Thyroid gland (tissue), 4 donors: Measurements from ENCODE around the gene SST. TPM values are rescaled to one million over a fixed set of nuclear protein-coding genes. Genes with fewer than 3 reads are reported as not detected.
"Not testable (repeated sequence)": the region's sequence is repeated elsewhere in the genome, so short reads cannot be mapped to it uniquely, and the experiment has no call there.

Experiments used
- DNase-seq, 2 donors: peaks; one replicate each; pipeline ENCODE4 v3.0.0-alpha.2; 2019
- H3K27ac ChIP-seq, 3 donors: fragments of 200-600 bp; sonication (generic); 1 replicate in 2 of 3; 2 replicates in 1 of 3; pipeline ENCODE4 v1.5.1; 2016 to 2019; ENCODE audit warnings: mild to moderate bottlenecking in 1 of 3, moderate library complexity in 1 of 3
- H3K27me3 ChIP-seq: fragments of 200-600 bp; sonication (generic); one replicate; pipeline ENCODE4 v1.5.1; 2019
- H3K36me3 ChIP-seq, 2 donors: fragments of 200-600 bp; sonication (generic); one replicate each; pipeline ENCODE4 v1.5.1; 2016 to 2019
- H3K4me1 ChIP-seq, 2 donors: fragments of 200-600 bp; sonication (generic); one replicate each; pipeline ENCODE4 v1.5.1; 2017 to 2019
- H3K4me3 ChIP-seq, 3 donors: fragments of 200-600 bp; sonication (generic); replicated peaks in 1 of 3; 1 replicate in 2 of 3; 2 replicates in 1 of 3; pipeline ENCODE4 v1.5.1; 2016; ENCODE audit warnings: mild to moderate bottlenecking in 1 of 3
- H3K9me3 ChIP-seq: fragments of 200-600 bp; sonication (generic); one replicate; pipeline ENCODE4 v1.5.1; 2017
- POLR2A ChIP-seq, 2 donors: fragments of 450-650 bp; IDR thresholded peaks; one replicate each; pipeline ENCODE4 v1.6.1; 2017; ENCODE audit warnings: antibody characterized with exemption in 2 of 2, mild to moderate bottlenecking in 2 of 2, moderate library complexity in 1 of 2
- WGBS, 2 donors: methylation state at CpG; one replicate each; pipeline ENCODE4 v1.1.5; 2017; 5-methylcytosine and 5-hydroxymethylcytosine counted together
- intact Hi-C: fragments of 100-400 bp; cut with DNase I; formaldehyde crosslinking; loops from one replicate; pipeline ENCODE4 v1.15.1; 2023
- total RNA-seq, 4 donors: library from RNA; depleted of rRNA; stranded (reverse); fragments of >200 nt; gene quantifications; one replicate each; pipeline ENCODE4 v1.2.3, GENCODE V29; 2016
- TF ChIP-seq, protein P1 (sequence below), 6 experiments: fragments of 200-600 bp in 3 of 6; fragments of 450-650 bp in 3 of 6; sonication (generic) in 3 of 6; IDR thresholded peaks; one replicate each; pipeline ENCODE4 v1.5.1; 2016 to 2019; ENCODE audit warnings: antibody characterized with exemption in 6 of 6, mild to moderate bottlenecking in 2 of 6, inconsistent platforms in 1 of 6, moderate library complexity in 1 of 6

The SST gene
- total RNA-seq, 4 donors from 2014 or later, result 1.5 TPM; not detected in 3

DNA sequence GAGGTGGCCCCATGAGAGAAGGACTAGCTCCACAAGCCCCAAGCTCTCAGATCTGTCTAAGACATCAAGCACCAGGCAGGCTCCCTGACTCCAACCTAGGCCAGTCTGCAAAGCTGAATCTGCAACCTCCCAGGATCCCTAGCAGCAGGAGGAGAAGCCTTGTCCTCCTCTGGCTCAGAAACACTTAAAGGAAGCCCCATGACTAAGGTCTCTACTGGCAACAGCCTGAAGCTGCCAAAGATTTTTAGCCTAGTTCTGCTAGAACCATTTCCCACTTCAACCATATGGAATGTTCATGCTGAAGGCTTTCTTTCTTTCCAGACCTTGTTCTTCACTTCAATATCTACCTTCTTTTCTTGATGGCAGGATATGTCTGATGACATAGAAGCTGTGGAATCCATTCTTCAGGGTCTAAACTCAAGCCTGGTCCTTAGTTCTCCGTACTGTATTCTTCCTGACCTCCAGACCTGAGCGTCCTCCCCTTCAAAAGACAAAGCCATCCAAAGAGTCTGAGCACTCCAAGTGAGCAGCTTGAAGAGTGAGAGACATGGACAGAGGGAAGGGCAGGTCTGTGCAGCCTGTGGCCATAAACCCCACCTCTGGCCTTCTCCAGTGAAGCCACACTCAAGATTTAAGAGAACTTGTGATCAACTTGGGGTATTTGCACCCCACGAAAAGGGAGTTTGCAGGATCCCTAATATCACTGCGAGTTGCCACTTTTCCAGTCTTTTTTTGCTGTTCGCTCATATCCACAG, 23.1 kb downstream of the SST start:
- intact Hi-C loops, result no loop called here
- Histone ChIP-seq H3K27ac (no peak overlapping the region), H3K4me3 (no peak overlapping the region), H3K4me1 (no peaks in the 10 kb centered on the region), H3K36me3 (no peaks in the 10 kb centered on the region), H3K9me3 (no peaks in the 10 kb centered on the region), H3K27me3 (no peaks in the 10 kb centered on the region)
- TF ChIP-seq, protein P1, sequence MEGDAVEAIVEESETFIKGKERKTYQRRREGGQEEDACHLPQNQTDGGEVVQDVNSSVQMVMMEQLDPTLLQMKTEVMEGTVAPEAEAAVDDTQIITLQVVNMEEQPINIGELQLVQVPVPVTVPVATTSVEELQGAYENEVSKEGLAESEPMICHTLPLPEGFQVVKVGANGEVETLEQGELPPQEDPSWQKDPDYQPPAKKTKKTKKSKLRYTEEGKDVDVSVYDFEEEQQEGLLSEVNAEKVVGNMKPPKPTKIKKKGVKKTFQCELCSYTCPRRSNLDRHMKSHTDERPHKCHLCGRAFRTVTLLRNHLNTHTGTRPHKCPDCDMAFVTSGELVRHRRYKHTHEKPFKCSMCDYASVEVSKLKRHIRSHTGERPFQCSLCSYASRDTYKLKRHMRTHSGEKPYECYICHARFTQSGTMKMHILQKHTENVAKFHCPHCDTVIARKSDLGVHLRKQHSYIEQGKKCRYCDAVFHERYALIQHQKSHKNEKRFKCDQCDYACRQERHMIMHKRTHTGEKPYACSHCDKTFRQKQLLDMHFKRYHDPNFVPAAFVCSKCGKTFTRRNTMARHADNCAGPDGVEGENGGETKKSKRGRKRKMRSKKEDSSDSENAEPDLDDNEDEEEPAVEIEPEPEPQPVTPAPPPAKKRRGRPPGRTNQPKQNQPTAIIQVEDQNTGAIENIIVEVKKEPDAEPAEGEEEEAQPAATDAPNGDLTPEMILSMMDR (IDR thresholded peaks at IDR 0.05), result no peak
- TF ChIP-seq POLR2A (IDR thresholded peaks at IDR 0.05), result no peak
- no peak for DNase-seq
- WGBS, 2 donors, result 81 to 82% methylated on average over 5 of the region's 5 CpGs

GRCh38 chr3:187645379-187645778, 24.8 kb downstream of the SST start:
- H3K27me3 ChIP-seq, H3K9me3 ChIP-seq, H3K27ac ChIP-seq, H3K4me1 ChIP-seq, H3K36me3 ChIP-seq, intact Hi-C loops, H3K4me3 ChIP-seq, DNase-seq: not testable (repeated sequence)
- WGBS, 2 donors, result 100% methylated on average over 1 of the region's 1 CpG

- TF ChIP-seq POLR2A (IDR thresholded peaks at IDR 0.05), result no peak
- TF ChIP-seq, protein P1 (IDR thresholded peaks at IDR 0.05), result no peak
- intact Hi-C loops, result no loop called here
- no peaks in the 10 kb centered on the region for H3K4me1 ChIP-seq
- H3K27ac ChIP-seq, result no peak overlapping the region
- WGBS, 2 donors, result 53% methylated on average over 5 of the region's 5 CpGs
- no peak for DNase-seq
- H3K36me3 ChIP-seq, result no peaks in the 10 kb centered on the region
- H3K4me3 ChIP-seq, result no peak overlapping the region
- H3K27me3 ChIP-seq, result no peaks in the 10 kb centered on the region
- no peaks in the 10 kb centered on the region for H3K9me3 ChIP-seq
Measured at GRCh38 chr3:187642861-187643260, 27.3 kb downstream of the SST start.

DNA sequence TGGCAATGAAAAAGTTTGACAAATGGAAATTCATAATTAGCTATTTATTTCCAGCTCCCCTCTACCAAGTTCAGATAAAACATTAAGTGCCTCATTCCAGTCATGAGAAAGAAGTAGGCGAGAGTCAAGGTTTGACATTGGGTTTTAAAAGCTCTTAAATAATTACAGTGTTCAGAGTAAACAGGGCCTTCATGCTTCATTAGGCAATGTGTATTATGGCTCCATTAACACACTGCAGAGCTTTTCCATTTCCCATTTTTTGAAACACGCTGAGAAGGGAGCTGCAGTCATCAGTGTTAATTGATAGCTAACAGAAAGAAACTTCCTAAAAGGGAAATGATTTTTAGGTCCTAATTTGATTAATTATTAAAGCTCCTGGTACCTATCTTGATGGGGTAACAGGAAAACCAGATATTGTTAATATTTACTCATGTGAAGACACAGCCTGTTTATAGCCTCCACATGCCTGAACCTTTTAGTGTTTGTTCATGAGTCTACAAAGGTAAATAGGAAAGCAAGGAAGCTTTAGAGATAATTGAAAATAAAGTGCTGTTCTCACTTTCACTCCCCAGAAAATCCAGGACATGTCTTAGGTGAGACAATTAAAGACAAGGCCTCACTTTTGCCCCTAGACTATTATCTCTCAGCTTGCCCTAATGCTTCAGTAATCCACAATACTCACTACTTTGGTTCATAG, 28.7 kb downstream of the SST start:
- no peak for TF ChIP-seq POLR2A (IDR thresholded peaks at IDR 0.05)
- TF ChIP-seq, protein P1 (IDR thresholded peaks at IDR 0.05), result no peak

DNA sequence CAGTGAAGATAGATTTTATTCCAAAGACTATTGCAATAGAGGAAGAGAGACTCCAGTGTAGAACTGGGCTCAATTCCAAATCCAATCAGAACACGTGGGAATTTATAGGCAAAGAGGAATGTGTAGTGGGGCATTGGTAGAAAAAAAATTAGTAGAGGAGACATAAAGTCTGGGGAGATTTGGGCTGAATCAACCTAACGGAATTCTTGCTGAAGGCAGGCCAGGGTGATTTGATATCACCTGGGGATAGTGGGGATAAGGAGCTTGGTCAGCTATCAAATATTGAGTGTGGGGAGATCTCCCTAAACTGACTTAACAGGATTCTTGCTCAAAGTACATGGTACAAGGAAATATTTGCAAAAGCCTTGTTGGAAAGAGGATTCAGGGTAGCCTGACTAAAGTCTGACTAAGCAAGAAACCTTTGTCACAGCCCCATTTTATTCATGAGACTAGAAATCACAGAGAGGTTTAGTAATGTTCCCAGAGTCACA, 29.6 kb downstream of the SST start:
- intact Hi-C loops, result no loop called here
- 51 to 57% methylated on average over 2 of the region's 2 CpGs for WGBS, 2 donors
- no peak for DNase-seq
- Histone ChIP-seq H3K4me3 (no peak overlapping the region), H3K4me1 (no peaks in the 10 kb centered on the region), H3K9me3 (no peaks in the 10 kb centered on the region), H3K27ac (no peak overlapping the region), H3K27me3 (no peaks in the 10 kb centered on the region), H3K36me3 (no peaks in the 10 kb centered on the region)
- TF ChIP-seq POLR2A (IDR thresholded peaks at IDR 0.05), result no peak
- TF ChIP-seq, protein P1 (IDR thresholded peaks at IDR 0.05), result no peak

More for the DNA sequence above, 28.7 kb downstream of the SST start:
- Histone ChIP-seq H3K36me3 (no peaks in the 10 kb centered on the region), H3K4me1 (no peaks in the 10 kb centered on the region), H3K9me3 (no peaks in the 10 kb centered on the region), H3K27me3 (no peaks in the 10 kb centered on the region), H3K4me3 (no peak overlapping the region), H3K27ac (no peak overlapping the region)
- WGBS, 2 donors, result 76% methylated on average over 2 of the region's 2 CpGs
- intact Hi-C loops, result no loop called here
- DNase-seq, result no peak
